B cell (primary cell): ENCODE measurements around the gene VANGL2. TPM values are rescaled to one million over a fixed set of nuclear protein-coding genes. Genes with fewer than 3 reads are reported as not detected.

Source experiments
- ATAC-seq: fragments of 200-7000 bp; cut with Tn5 transposase; one replicate; pipeline ENCODE4 v1.10.0; 2021; ENCODE audit warnings: low read depth, mild to moderate bottlenecking, moderate number of reproducible peaks, moderate library complexity
- CTCF ChIA-PET: fragments of 350-600 bp; sonication (Branson Sonifier 250); formaldehyde crosslinking; loops from one replicate; lab custom pipeline; 2021; ENCODE audit warnings: antibody characterized with exemption, inconsistent platforms; lab: Charles Lee
- POLR2A ChIA-PET: fragments of 350-600 bp; sonication (Branson Sonifier 250); formaldehyde crosslinking; loops from one replicate; lab custom pipeline; 2021; ENCODE audit warnings: antibody characterized with exemption; lab: Charles Lee
- DNase-seq: peaks from one replicate; pipeline ENCODE4 v3.0.0; 2013
- H2AFZ ChIP-seq: 2 replicates; pipeline ENCODE4 v1.6.1; 2012; ENCODE audit warnings: mild to moderate bottlenecking, low read depth, low read length; ENCODE audit not compliant: insufficient read depth, poor library complexity, severe bottlenecking
- H3K27ac ChIP-seq, 2 donors: 1 replicate in 1 of 2; 2 replicates in 1 of 2; pipeline ENCODE4 v1.5.1; 2012 to 2013; ENCODE audit warnings: low read length in 2 of 2, mild to moderate bottlenecking in 2 of 2, moderate library complexity in 1 of 2
- H3K27me3 ChIP-seq, 4 experiments: fragments of 200-600 bp in 1 of 4; sonication (generic) in 1 of 4; replicated peaks in 1 of 4; 1 replicate in 2 of 4; 2 replicates in 2 of 4; pipeline versions ENCODE4 v1.6.1 to v1.7.0; 2013 to 2016; ENCODE audit warnings: low read length in 3 of 4, mild to moderate bottlenecking in 2 of 4, mixed read lengths in 1 of 4, moderate library complexity in 1 of 4; ENCODE audit not compliant: insufficient read depth in 4 of 4, control insufficient read depth in 3 of 4; ENCODE audit errors: control extremely low read depth in 1 of 4
- H3K36me3 ChIP-seq, 2 experiments: replicated peaks in 1 of 2; 1 replicate in 1 of 2; 2 replicates in 1 of 2; pipeline versions ENCODE4 v1.6.1 to v1.7.1; 2013; ENCODE audit warnings: low read length in 1 of 2; ENCODE audit not compliant: insufficient read depth in 2 of 2, control insufficient read depth in 1 of 2; ENCODE audit errors: control extremely low read depth in 1 of 2, extremely low read depth in 1 of 2
- H3K4me1 ChIP-seq, 2 donors: fragments of 200-600 bp in 1 of 2; sonication (generic) in 1 of 2; 1 replicate in 1 of 2; 2 replicates in 1 of 2; pipeline versions ENCODE4 v1.5.1 to v1.6.1; 2013 to 2017; ENCODE audit warnings: low read length in 2 of 2; ENCODE audit not compliant: control insufficient read depth in 2 of 2, insufficient read depth in 2 of 2
- H3K4me2 ChIP-seq: replicated peaks from 2 replicates; pipeline ENCODE3; 2012; ENCODE audit warnings: mild to moderate bottlenecking, low read depth, low read length; ENCODE audit not compliant: poor library complexity, severe bottlenecking
- H3K4me3 ChIP-seq, 5 experiments: fragments of 200-600 bp in 1 of 5; sonication (generic) in 1 of 5; 1 replicate in 3 of 5; 2 replicates in 2 of 5; pipeline versions ENCODE4 v1.5.1 to v1.7.0; 2011 to 2016; ENCODE audit warnings: low read length in 4 of 5, mild to moderate bottlenecking in 4 of 5, low read depth in 2 of 5, control low read depth in 1 of 5, moderate library complexity in 1 of 5; ENCODE audit not compliant: insufficient read depth in 1 of 5; ENCODE audit errors: control extremely low read depth in 1 of 5, extremely low read depth in 1 of 5
- H3K79me2 ChIP-seq: fragments of 200-600 bp; sonication (generic); one replicate; pipeline ENCODE4 v1.6.0; 2016; ENCODE audit warnings: low read length; ENCODE audit not compliant: control insufficient read depth, insufficient read depth
- H3K9ac ChIP-seq: fragments of 200-600 bp; sonication (generic); 2 replicates; pipeline ENCODE4 v1.6.1; 2017; ENCODE audit warnings: mild to moderate bottlenecking, low read length, moderate library complexity
- H3K9me3 ChIP-seq, 3 donors: one replicate each; pipeline versions ENCODE4 v1.6.1 to v1.7.1; 2013; ENCODE audit warnings: low read length in 2 of 3; ENCODE audit not compliant: control insufficient read depth in 2 of 3, insufficient read depth in 1 of 3; ENCODE audit errors: control extremely low read depth in 1 of 3
- H4K20me1 ChIP-seq: 2 replicates; pipeline ENCODE4 v1.6.0; 2012; ENCODE audit warnings: mild to moderate bottlenecking, low read length; ENCODE audit not compliant: insufficient read depth, control insufficient read depth, poor library complexity, severe bottlenecking
- H3K27ac Mint-ChIP-seq: one replicate; pipeline ENCODE4 v1.8.0; 2021; ENCODE audit warnings: mixed read lengths
- H3K27me3 Mint-ChIP-seq: one replicate; pipeline ENCODE4 v1.8.0; 2021; ENCODE audit warnings: mixed read lengths
- H3K4me1 Mint-ChIP-seq: one replicate; pipeline ENCODE4 v1.8.0; 2021; ENCODE audit warnings: mixed read lengths
- H3K4me3 Mint-ChIP-seq: one replicate; pipeline ENCODE4 v1.8.0; 2021; ENCODE audit warnings: mixed read lengths
- H3K9me3 Mint-ChIP-seq: one replicate; pipeline ENCODE4 v1.8.0; 2022; ENCODE audit warnings: mixed read lengths; ENCODE audit not compliant: insufficient read depth
- CTCF ChIP-seq: fragments of 200-600 bp; IDR thresholded peaks from one replicate; pipeline ENCODE4 v1.8.0; 2022; ENCODE audit warnings: antibody characterized with exemption, mild to moderate bottlenecking
- EZH2 ChIP-seq: IDR thresholded peaks from 2 replicates; pipeline ENCODE4 v1.6.1; 2012; ENCODE audit warnings: borderline replicate concordance, low read depth, mild to moderate bottlenecking, moderate library complexity, low read length; ENCODE audit not compliant: insufficient read depth, poor library complexity, severe bottlenecking
- WGBS: methylation state at CpG from one replicate; pipeline ENCODE4 v1.1.5; 2013; ENCODE audit warnings: missing lambda C conversion rate; ENCODE audit not compliant: insufficient coverage; 5-methylcytosine and 5-hydroxymethylcytosine counted together
- intact Hi-C: fragments of 100-400 bp; cut with micrococcal nuclease; formaldehyde crosslinking; loops from one replicate; pipeline ENCODE4 v1.10.0; 2022
- polyA plus RNA-seq: library from polyadenylated mRNA; depleted of rRNA; stranded (reverse); fragments of >200 nt; gene quantifications from 2 replicates; pipeline ENCODE4 v1.2.3, GENCODE V29; 2012
- total RNA-seq, 2 donors: library from RNA; stranded (reverse); fragments of 120-200 nt in 1 of 2; gene quantifications; 1 replicate in 1 of 2; 2 replicates in 1 of 2; pipeline versions ENCODE4 v1.2.3 to v1.2.4, GENCODE V29; 2013 to 2022

The VANGL2 gene
- total and polyA plus RNA-seq, 2 donors (not counting 1 experiment from before 2014, with no cell fraction given) = 0.48 to 14.4 TPM

GRCh38 chr1:160432371-160432786 lies 32.0 kb downstream of the VANGL2 start:
- Histone ChIP-seq H2AFZ (peak overlapping the region; percentile 16), H3K36me3 (no peaks in the 10 kb centered on the region), H3K9ac (peak overlapping the region; percentile 19), H3K4me3 (peak overlapping the region in 1 of 5 experiments; percentile 26), H3K9me3 (no peaks in the 10 kb centered on the region), H3K27me3 (no peaks in the 10 kb centered on the region), H3K79me2 (peaks cover 7% of the 10 kb centered on the region), H3K27ac (peak overlapping the region; percentile 88 to 89), H3K4me1 (peaks cover 71 to 72% of the 10 kb centered on the region in 2 donors), H3K4me2 (peak overlapping the region; percentile 64), H4K20me1 (no peaks in the 10 kb centered on the region)
- Mint-ChIP-seq H3K27ac (peak overlapping the region; percentile 99), H3K9me3 (peaks cover 13% of the 10 kb centered on the region), H3K4me1 (peaks cover 88% of the 10 kb centered on the region), H3K27me3 (no peaks in the 10 kb centered on the region), H3K4me3 (peak overlapping the region; percentile 78)
- TF ChIP-seq EZH2 (no peak), CTCF (no peak)
- intact Hi-C loops = loop anchor here (1.0 to 10.0 kb wide), 2 partner anchors 56 to 88 kb away; partner anchors contain the start of genes COPA and NCSTN
- ATAC-seq (peak; percentile 77), DNase-seq (peak; percentile 85)
- CTCF ChIA-PET = interaction anchor here (0.8 to 8.1 kb wide), 10 partner anchors 11 to 336 kb away, joined by 3 to 233 read pairs (median 4); no protein-coding TSS in a partner anchor
- POLR2A ChIA-PET = interaction anchor here (1.0 to 2.0 kb wide), 6 partner anchors 11 to 174 kb away, joined by 3 to 17 read pairs (median 4); partner anchors contain the start of genes SLAMF6 and VANGL2

GRCh38 chr1:160436966-160437365 lies 36.6 kb downstream of the VANGL2 start:
- Histone ChIP-seq H3K4me3 (peak overlapping the region in 1 of 5 experiments; percentile 56), H3K27me3 (no peaks in the 10 kb centered on the region), H3K4me2 (peak overlapping the region; percentile 74), H2AFZ (peak overlapping the region; percentile 85), H3K27ac (peak overlapping the region; percentile 72 to 92), H3K36me3 (no peaks in the 10 kb centered on the region), H3K9ac (no peak overlapping the region), H4K20me1 (no peaks in the 10 kb centered on the region), H3K9me3 (no peaks in the 10 kb centered on the region), H3K79me2 (no peaks in the 10 kb centered on the region), H3K4me1 (peaks cover 45 to 47% of the 10 kb centered on the region in 2 donors)
- ChIA-PET POLR2A (interaction anchor here (1.0 kb wide), 1 partner anchor 15 kb away, joined by 3 read pairs; no protein-coding TSS in a partner anchor), CTCF (interaction anchor here (0.9 to 3.5 kb wide), 4 partner anchors 8 to 170 kb away, joined by 3 to 14 read pairs (median 12); no protein-coding TSS in a partner anchor)
- WGBS = no CpG with 5 or more reads among the region's 2 CpGs
- DNase-seq = no peak
- Mint-ChIP-seq H3K27ac (peak overlapping the region; percentile 98), H3K4me1 (peaks cover 73% of the 10 kb centered on the region), H3K4me3 (peak overlapping the region; percentile 66), H3K27me3 (no peaks in the 10 kb centered on the region), H3K9me3 (peaks cover 13% of the 10 kb centered on the region)
- intact Hi-C loops = loop anchor here (10.0 kb wide), 1 partner anchor 92 kb away; the partner anchor contains the start of genes COPA and NCSTN
- TF ChIP-seq CTCF = no peak
- TF ChIP-seq EZH2 = no peak
- ATAC-seq = no peak
